M059J (cell line): Measurements from ENCODE around the gene MOB3B. TPM values are rescaled to one million over a fixed set of nuclear protein-coding genes. Genes with fewer than 3 reads are reported as not detected.

Experiments used
- DNase-seq: peaks from one replicate; pipeline ENCODE4 v3.0.0-alpha.2; 2012; ENCODE audit warnings: low read depth
- total RNA-seq: library from RNA; depleted of rRNA; stranded (reverse); fragments of >200 nt; shearing (Covaris generic); gene quantifications from 2 replicates; pipeline ENCODE4 v1.2.3, GENCODE V29; 2014; rRNA removed

MOB3B gene
- 0.15 and 0.25 TPM in 2 replicates for total RNA-seq

DNA sequence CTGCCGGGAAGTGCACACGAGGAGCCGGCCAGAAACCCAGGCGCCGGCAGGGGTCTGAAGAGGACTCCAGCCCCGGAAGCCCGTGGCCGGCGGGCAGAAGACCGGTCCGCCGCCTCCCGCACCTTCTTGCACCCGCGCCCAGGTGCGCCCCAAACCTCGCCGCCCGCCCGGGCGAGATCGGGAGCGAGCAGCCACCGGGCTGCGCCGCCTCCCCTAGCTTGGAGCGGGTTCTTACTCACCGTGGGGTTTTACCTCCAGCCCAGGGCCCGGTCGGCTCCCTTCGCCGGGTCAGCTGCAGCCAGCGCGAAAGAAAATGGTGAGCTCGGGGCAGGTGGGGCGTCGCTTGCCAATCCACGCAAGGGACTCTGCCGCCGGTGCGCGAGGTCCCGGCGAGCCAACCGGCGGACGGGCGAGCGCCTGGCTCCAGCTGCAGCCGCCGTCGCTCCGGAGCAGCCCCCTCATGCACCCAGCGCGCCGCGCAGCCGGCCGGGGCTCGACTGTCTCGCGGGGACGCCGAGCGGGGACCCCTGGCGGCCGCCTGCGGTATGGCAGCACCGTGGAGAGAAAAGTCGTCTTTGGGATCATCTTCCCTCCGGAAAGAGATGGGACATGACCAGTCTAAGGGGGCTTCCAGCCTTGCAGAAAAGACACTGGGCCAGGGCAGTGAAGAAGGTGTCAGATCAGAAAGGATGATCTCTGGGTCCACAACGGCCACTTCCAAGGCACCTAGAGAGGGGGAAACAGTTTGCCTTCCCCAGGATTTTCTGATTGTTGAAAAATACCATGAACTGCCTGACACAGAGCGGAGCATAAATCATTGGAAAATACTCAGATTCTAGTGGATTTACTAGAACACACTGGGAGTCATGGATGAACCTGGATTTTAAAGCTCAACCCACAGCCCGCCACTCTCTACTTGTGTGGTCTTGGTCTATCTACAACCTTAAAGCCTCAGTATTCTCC lies at the start of gene MOB3B:
Gene MOB3B (minus strand): TSS at position 499 of the 963 bp plus-strand sequence. CDS start 74,264 bp downstream, outside the sequence.
- peak; percentile 68 for DNase-seq

DNA sequence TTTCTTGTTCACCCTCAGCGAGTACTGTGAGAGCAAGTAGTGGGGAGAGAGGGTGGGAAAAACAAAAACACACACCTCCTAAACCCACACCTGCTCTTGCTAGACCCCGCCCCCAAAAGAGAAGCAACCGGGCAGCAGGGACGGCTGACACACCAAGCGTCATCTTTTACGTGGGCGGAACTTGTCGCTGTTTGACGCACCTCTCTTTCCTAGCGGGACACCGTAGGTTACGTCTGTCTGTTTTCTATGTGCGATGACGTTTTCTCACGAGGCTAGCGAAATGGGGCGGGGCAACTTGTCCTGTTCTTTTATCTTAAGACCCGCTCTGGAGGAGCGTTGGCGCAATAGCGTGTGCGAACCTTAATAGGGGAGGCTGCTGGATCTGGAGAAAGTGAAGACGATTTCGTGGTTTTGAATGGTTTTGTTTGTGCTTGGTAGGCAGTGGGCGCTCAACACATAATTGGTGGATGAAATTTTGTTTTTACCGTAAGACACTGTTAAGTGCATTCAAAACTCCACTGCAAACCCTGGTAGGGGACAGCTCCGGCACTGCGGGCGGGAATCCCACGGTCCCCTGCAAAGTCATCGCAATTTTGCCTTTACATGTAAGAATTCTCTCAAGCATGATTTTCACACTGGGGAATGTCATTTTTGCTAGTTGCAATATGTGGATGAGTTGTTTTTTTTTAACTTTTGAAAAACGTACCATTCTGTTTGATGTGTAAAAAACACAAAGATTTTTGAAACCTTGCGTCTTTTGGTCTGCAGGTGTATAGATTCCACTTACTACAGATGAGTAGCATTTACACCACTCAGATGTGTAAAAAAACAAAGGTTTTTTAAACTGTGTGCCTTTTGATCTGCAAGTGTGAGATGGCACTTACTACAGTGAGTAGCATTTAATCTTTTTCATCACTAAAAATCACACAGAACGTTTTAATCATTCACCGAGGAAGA lies 44.3 kb upstream of the MOB3B start:
- DNase-seq, result peak; percentile 99

DNA sequence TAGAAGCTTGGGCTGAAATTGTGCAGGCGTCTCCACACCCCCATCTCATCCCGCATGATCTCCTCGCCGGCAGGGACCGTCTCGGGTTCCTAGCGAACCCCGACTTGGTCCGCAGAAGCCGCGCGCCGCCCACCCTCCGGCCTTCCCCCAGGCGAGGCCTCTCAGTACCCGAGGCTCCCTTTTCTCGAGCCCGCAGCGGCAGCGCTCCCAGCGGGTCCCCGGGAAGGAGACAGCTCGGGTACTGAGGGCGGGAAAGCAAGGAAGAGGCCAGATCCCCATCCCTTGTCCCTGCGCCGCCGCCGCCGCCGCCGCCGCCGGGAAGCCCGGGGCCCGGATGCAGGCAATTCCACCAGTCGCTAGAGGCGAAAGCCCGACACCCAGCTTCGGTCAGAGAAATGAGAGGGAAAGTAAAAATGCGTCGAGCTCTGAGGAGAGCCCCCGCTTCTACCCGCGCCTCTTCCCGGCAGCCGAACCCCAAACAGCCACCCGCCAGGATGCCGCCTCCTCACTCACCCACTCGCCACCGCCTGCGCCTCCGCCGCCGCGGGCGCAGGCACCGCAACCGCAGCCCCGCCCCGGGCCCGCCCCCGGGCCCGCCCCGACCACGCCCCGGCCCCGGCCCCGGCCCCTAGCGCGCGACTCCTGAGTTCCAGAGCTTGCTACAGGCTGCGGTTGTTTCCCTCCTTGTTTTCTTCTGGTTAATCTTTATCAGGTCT lies 43.5 kb upstream of the MOB3B start, which contains the start of gene C9orf72:
Gene C9orf72 (minus strand): TSS at position 564 of the 716 bp plus-strand sequence. CDS start 6,361 bp downstream, outside the sequence.
- DNase-seq, result no peak

DNA sequence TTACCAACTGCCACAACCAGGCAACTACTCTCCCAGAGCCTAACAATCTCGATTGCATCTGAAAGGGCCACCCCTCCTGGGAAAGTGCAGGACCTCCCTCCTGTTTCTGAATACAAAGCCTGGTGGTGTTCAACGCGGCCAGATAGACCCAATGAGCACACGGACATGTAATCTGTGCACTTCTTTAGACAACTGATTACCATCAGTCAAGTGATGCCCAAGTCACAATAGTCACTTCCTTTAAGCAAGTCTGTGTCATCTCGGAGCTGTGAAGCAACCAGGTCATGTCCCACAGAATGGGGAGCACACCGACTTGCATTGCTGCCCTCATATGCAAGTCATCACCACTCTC lies 42.9 kb upstream of the MOB3B start:
- peak; percentile 58 for DNase-seq

DNA sequence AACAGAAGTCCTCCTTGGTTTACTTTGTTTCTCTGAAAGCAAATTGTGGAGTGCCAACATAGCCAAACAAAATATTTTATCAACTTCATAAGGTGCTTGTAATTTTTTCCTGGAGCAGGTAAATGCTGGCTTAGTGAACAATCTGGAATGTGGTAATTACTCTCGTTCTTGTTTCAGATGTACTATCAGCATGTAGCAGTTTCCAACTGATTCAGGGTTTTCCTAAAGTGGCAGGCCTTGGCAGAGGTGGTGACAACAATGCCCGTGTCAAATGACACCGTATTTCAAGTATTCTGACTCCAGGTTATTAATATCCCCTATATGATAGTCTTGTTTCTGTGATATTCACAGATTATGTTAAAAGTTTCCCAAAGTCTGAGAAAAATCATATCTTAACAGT lies 42.4 kb upstream of the MOB3B start:
- DNase-seq, result no peak

DNA sequence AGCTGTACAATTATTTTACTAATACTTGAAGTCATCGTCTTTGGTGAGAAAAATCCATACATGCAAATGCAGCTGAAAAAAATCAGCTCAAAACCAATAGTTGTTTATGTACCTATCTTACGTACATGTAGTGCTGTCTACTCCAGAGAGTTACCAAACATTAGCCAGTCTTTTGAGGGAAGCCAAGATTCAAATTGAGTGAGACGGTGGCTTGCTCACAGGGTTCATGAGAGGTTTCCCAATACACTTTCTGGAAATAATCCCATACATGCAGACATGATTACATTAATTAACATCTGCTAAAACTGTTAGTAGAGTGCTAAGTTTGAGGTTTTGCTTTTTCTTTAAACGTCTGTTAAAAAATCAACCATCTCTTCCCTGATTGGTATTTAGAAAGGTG lies 41.4 kb upstream of the MOB3B start:
- no peak for DNase-seq

DNA sequence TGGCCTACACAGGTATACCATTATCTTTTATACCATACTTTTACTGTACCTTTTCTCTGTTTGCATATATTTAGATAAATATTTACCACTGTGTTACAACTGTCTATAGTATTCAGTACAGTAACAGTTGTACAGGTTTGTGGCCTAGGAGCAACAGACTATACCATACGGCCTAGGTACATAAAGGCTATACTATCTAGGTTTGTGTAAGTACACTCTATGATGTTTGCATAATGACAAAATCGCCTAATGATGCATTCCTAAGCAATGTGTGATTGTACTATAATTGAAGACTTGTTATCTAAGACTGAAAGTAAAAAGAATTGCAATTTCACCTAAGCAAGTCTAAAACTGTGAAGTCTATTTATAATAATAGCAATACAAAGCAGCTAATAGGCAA lies 39.8 kb upstream of the MOB3B start:
- DNase-seq, result no peak

DNA sequence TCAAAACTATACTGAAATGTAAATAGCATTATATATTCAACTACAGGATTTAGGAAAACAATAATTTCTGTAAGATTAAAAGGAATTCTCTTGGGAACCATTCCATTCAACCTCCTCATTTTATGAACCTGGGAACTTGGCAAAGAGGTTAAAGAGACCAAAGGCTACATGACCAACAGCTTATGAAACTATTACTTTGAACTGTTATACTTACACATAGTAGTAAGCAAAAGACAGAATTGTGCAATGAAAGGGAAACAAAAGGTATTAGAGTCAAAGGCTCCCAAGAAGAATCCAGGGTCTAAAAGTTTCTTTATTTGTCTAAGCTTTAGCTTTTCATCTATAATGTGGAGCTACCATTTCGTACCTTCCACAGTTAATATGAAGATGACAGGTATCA lies 36.5 kb upstream of the MOB3B start:
- no peak for DNase-seq

DNA sequence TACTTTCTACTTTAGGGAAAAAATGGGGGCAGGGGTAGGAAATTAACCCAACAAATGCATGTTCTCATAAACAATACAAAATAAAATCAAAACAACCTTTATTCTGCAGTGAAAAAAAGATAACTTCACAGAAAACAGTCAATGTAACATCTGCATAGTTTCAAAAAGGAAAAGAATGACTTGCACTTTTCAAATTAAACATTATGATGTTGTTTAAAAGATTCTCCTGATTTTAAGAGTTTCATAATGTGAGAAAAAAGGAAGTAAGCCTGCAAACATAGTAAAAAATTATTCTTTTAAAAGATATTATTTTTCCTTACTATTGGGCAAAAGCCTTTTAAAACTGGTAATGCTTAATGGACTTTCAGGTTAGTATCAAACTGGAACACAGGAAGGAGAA lies 36.1 kb upstream of the MOB3B start:
- no peak for DNase-seq

DNA sequence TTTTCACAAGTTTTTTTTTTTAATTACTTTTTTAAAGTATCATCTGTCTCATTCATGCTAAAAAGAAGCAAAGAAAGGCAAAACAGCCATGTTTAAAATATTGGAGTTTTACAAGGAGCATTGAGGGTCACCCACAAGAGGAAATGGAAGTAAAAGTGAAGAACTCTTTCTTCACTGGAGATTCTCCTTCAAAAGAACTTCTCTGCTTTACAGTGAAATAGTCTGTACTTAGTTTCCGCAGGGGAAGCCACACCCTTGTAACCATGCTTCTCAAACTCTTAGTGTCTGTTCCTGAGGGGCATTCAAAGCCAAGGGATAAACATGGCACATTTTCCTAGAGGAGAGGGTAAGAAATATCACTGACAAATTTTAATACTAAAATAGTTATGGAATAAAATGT lies 35.1 kb upstream of the MOB3B start:
- no peak for DNase-seq

DNA sequence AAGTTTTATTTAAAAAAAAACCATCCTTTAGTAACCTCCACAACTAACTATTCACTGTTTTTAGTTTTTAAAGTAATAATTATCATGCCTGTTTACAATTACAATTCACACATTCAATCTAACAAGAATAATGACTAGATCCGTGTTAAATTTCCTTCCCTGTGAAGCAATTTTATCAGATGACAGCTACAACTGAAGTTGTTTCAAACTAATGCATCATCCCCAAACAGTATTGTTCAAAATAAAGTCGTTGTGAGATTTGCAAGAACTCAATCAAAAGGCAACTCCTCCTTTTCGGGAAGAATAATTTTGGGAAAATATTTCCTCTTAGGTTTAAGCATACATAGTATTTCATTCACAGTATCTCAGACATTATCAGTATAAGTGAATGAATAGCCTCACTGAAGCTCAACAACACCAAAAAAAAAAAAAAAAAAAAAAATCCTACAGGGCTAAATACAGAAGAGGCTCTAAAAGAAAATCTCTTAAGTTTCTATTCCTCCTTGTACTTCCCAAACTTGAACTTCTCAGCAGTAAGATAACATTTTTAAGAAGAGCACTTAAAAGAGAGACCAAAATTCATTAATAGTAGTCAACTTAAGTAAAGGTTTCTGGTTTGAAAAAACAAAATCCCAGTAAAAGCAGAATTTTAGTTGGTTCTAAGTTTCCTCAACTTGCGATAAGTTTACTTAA lies 34.3 kb upstream of the MOB3B start:
- DNase-seq, result no peak

DNA sequence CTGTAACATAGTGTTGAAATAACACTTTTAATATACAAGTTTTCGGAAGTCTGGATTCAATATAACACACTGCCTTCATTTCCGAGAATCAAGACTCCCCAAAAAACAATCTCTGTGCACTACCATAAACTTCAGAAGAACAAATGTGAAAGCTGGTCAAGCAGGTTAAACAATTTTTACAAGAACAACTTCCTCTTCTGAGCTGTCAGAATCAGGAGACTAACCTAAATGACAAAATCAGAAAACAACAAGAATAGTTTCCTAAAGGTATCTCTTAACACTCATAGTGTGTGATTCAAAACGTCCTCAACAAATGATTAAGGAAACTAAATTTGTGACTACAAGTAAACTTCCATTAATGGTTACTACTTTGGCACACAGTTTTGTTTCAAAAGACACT lies 32.1 kb upstream of the MOB3B start:
- no peak for DNase-seq

DNA sequence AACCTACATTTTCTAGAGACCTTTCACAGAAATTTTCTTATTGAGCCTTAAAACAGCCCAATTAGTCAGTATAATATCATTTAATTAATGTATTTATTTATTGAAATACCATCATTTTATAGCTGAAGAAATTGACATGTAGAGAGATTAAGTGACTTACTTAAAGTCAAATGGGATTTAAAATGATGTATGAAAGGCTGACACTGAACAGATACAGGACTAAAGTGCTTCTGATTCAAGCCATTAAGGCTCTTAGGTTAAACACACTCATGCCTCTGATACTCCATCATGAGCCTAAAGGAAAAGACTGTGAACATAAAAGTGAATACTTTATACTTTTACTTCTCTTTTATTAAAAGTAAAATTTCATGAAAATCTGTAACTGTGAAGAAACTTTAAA lies 30.8 kb upstream of the MOB3B start:
- DNase-seq, result no peak

DNA sequence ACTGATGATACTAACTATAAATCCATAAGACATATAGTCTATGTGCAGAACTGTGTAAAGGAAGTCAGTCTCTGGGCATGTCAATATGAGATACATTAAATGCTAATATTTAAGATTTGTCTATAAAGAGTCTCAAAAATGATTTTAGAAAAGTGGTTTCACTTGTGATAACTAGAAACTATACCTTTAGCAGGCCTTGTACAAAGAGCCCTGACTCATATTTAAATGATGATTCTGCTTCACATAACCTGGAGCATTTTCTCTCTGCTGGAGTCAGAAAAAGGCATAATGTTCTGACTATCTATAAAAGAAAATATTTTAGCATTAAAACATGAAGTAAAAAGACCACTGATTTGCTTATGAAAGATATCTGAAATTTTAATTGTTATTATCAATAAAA lies 28.7 kb upstream of the MOB3B start:
- no peak for DNase-seq

DNA sequence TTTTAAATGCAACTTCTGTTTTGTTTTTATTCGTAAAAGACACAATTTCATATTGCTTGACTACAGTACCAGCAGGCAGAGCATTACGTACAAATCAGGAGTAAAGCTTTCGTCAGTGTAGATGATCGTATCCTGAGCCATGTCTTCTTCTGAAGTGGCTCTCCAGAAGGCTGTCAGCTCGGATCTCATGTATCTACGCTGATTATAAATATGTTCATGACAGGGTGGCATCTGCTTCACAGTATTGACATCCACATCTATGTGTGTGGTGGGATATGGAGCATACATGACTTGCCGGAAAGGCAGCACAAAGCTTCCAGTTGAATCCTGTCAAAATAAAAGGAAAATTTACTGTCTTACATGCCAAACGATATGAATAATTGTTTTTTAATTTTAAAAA lies 26.9 kb upstream of the MOB3B start:
- no peak for DNase-seq

DNA sequence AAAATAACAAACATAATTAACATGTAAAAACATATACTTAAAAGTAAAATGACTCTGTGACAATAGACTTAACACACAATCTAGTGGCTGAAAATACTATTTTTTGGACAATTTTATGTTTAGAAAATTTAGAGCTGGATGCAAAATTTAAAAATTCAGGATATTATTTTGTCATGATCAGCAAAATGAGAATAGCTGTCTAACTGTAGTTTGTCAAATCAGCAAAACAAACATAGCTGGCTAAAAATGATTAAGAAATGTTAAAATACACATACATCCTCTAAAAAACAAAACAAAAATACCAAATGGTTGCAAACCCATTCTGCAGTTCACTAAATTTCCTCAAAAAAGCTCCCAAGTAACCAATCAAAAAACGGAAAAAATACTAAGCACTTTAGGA lies 25.1 kb upstream of the MOB3B start:
- no peak for DNase-seq

DNA sequence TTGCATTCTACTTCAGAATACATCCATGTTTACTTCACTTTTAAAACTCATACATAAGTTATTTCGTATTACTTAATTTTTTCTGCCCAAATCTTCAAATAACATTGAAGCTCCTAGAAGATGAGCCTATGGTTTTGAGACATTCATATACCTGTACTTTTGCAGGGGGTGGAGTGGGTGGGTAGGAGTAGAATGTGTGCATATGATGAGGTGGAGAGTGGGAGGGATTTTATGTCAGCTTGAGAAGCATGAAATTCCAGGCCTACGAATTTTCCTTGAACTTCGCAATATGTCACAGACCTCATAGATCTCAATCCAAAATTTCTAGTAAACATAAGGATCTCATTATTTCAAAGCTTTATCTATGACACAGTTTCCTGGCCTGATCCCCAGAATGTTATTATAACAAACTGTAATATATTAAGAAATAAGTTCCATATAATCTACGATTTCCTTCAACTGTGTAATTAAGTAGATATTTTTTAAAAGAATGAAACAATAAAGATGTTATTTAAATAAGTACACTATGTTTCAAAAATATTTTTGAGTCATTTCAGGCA lies 19.7 kb upstream of the MOB3B start:
- DNase-seq, result no peak

DNA sequence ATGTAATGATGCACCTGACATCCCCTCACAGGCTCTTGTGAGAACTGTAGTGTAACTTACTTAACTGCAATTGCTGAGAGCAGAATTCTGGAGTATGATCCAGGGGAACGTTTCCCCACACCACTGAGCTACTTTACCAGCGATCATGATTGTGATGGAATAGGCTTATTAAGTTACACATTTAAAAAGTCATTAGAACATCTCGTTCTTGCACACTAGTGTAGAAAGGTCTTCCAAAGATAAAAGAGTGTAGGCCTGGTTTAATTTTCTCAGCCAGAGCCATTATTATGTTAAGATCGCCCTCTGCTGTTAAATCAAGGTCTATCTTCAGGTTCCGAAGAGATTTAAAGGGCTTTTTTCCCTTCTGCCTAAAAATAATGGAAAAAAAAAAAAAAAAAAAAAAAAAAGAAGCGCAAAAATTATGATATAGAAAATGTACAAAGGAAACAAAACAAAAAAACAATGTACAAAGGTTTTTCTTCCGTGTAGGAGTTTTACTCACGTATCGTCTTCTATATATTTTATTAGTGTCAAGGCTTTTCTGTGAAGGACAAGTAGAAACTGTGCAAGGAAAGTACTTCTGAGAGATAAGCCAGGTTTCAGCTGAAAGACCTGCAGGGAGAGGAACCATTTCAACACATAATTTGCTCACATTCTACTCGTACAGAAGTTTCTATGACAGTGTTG lies 18.6 kb upstream of the MOB3B start:
- DNase-seq, result peak; percentile 44

DNA sequence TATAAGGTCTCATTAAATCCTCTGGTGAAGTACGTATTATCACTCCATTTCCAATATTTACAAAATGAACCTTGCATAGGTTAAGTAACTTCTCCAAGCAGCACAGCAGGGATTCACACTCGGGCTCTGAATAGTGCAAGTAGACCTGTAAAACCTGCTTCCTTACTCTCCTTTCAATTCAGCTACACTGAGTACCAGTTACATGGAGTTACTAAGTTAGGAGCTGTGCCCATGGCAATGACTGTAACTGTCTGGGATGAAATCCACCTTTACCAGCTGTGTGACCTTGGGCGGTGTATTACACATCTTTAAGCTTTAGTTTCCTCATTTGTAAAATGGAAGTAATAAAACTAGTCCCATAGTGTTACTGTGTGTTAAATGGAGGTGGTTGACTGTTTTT lies 15.9 kb upstream of the MOB3B start:
- no peak for DNase-seq

DNA sequence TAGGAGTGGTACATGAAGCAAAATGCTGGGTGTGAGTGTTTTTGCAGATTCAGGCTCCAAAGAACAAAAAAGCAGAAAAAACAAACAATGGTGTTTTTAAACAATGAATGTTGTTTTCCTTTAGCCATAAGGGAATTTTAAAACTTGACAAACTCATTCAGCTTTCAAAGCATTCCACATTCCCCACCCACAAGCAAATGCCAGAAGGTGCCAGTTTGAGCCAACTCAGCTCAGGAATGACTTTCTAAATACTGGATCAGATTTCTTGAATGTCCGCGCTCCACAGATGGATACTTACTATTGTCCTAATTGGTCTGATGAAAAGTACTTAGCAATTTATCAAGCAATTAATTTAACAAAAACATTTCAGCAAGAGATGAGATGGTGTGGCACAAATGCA lies 12.9 kb upstream of the MOB3B start:
- no peak for DNase-seq
